NCI-H2196 treated with DMSO at 0.1 percent for 48 hours (cell line): Measurements from ENCODE around the gene GRIN1.

ENCODE experiments used
- DNase-seq: peaks from one replicate; lab custom pipeline; 2025; ENCODE audit not compliant: unreplicated experiment; lab: John Stamatoyannopoulos, UW

The GRIN1 gene

GRCh38 chr9:137176302-137177182 is 37.6 kb downstream of the GRIN1 start:
- DNase-seq = peak; percentile 17

GRCh38 chr9:137178201-137178938 is 39.4 kb downstream of the GRIN1 start:
- no peak for DNase-seq

DNA sequence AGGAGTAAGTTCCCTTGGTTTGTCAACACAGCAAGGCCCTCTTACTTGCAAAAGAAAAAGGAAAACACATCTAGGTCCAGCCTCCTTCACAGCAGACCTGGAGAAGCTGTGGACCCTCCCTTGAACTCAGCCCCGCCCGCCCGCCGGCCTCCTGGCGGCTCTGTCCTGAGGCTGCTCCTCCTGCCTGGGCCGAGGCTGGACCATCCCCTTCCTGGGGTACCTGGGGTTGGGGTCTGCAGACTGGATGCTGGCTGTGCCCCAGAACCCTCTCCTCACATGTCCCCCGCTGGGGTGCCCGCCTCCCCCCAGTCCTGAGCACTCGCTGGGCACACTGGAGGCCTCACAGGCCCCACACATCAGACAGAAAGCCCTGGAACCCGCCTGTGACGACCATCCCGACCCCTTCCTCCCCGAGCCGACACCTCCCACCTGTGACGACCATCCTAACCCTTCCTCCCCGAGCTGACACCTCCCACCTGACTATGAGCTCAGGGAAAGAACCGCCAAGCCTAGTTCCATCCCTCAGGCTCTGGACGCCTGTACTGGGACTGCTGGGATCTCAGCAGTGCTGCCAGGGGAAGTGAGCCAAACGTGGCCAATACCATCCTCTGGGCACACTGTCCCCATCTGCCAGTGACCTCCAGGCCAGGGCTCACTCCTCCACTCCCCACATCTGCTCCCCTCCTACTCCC is 40.1 kb downstream of the GRIN1 start:
- DNase-seq = no peak

- DNase-seq = no peak
These were observed 40.8 kb downstream of the GRIN1 start for GRCh38 chr9:137179761-137180160.

GRCh38 chr9:137180491-137180890 is 41.5 kb downstream of the GRIN1 start:
- DNase-seq = no peak

GRCh38 chr9:137181680-137182079 is 42.7 kb downstream of the GRIN1 start:
- no peak for DNase-seq

DNA sequence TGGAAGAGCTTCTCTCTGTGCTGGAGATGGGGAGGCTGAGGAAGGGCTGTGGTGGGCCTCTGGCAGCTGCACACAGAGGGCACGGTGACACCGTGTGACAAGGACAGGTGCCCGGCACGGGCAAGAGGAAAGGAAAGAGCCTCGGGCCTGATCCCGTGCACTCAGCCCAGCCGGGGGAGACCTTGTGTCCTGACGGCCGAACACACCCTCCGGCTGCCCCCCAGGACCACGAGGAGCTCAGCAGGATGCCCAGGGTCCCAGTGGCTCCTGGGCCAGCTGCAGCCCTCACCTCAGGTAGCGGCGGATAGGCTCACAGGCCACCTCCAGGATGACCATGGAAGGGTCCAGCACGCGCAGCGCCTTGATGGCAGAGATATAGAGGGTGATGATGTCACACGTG is 43.9 kb downstream of the GRIN1 start:
- no peak for DNase-seq

DNA sequence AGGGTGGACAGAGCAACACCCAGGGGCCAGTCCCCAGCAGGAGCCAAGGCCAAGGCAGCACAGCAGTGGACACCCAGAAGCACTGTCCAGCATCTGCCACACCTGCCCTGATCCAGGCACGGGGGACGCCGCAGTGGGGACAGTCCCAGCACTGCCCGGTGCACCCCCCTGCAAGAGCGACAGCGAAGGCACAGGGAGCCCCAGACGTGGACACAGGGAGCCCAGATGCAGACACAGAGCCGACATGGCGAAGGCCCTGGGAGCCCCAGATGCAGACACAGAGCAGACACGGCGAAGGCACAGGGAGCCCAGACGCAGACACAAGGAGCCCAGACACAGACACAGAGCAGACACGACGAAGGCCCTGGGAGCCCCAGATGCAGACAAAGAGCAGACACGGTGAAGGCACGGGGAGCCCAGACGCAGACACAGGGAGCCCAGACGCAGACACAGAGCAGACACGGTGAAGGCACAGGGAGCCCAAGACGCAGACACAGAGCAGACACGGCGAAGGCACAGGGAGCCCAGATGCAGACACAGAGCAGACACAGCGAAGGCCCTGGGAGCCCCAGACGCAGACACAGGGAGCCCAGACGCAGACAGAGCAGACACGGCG is 45.1 kb downstream of the GRIN1 start:
- no peak for DNase-seq

DNA sequence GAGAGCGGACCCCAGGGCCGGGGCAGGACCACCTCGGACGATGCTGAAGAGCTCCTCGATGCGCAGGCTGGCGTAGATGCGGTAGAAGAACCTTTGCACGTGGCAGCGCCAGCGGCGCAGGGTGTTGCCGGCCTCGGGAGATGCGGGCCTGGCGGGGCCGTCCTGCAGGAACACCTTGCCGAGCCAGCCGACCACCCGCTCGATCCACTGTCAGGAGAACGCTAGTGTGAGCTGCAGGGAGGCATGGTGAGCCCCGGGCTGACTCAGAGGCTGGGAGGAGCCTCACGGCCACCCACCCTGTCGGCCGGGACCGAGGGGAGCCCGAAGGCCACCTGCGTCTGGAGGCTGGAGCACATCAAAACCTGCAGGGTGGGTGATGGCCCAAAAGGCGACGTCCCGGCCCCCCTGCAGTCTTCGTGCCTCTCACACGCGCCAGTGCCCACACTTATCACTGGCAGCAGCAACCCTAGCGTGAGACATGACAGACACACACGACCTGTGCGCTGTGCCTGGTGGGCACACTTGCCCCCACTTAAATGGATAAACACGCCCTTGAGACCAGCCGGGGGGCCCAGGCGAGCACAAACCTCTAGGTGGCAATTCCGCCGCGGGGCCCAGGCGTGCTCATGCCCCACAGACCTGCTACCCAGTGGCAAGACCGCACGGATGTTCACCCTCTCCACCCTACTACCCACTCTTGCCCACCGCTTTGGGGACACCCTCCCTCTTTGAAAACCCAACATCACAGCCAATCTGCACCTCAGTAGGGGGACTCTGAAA is 46.1 kb downstream of the GRIN1 start:
- no peak for DNase-seq

DNA sequence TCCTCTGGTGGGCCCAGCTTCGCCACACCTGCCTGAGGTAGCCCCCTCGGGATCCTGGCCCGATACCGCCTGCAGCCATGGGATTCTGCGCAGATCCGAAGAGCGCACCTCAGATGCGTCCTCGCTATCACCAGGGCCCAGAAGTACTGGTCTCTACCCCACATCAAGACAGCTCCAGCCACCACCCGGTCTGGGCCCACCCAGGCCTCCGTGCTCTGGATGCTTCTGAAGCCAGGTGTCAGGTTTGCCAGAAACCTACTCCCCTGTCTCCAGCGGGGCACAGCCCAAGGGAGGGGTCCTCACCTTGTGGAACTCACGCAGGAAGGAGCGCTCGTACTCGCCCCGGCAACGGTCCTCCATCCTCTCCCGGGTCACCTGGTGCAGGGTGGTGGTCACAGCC is 47.0 kb downstream of the GRIN1 start:
- DNase-seq = no peak

DNA sequence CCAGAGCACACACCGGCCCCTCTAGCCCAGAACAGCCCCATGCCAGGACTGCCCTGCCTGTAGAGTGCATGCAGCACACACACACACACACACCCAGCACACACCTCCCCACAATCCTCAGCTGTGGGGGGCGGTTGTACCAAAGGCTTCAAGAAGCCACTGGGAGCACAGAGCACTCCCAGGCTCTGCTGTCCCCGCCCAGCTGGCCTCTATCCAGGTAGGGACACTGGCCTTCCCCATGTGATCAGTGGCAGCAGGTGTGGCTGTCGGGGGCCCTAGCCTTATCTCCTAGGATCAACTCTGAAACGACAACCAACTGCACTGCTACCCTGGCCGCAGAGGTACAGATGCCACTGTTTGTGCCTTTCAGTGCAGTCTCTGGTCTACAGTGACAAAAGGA is 47.4 kb downstream of the GRIN1 start:
- no peak for DNase-seq

GRCh38 chr9:137187386-137187785 is 48.4 kb downstream of the GRIN1 start:
- DNase-seq = no peak

GRCh38 chr9:137188086-137188489 is 49.1 kb downstream of the GRIN1 start:
- no peak for DNase-seq

GRCh38 chr9:137188490-137189296 is 49.7 kb downstream of the GRIN1 start, which contains the start of the genes ANAPC2 and SSNA1:
Gene ANAPC2, minus strand, starts transcription at chr9:137188560. Its CDS starts 28 bp downstream, at chr9:137188532.
Gene SSNA1, plus strand, starts transcription at chr9:137188676. Its CDS starts 51 bp downstream, at chr9:137188727.
- DNase-seq = peak; percentile 74

DNA sequence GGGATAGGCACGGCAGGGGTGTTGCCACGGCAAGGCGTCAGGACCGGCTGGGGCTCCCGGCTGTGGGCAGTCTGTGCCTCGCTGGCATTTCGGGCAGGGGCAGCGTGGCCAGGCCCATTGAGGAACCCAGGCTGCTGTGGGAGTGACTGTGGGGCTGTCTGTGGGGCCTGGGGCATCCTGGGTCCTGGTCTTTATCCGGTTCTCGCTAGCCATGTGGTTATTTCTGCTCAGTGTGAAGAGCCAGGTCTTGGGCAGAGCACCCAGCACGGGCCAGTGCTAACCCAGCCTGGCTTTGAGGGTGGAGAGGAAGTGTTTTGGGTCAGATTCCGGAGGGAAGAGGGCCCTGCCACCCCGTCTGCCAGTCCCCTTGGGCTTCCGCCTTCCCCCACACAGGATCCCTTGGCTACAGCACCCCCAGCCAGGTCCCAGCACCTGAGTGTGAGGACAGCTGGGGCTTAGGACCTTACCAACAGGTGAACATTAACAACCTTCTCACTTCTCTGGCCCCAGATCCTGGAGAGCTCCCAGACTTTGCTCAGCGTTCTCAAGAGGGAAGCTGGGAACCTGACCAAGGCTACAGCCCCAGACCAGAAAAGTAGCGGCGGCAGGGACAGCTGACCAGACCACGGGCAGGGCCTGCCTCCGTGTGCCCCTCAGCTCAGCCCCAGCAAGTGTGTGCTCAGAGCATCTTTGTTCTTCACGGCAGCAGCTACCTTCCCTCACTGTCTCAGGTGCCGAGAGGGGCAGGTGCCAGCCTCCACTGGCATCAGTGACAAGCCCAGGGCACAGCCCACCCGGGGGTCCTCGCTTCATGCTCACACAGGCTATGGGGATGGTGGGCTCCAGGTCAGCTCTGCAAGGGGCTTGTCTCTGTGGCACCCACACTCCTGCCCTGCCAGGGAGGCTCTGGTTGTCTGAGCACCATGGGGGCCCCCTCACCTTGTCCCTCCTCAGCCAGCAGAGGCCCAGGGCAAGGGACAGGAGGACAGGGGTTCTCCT is 50.6 kb downstream of the GRIN1 start:
- DNase-seq = no peak

- DNase-seq = no peak
These were observed 51.4 kb downstream of the GRIN1 start for GRCh38 chr9:137190315-137190856.

- no peak for DNase-seq
These were observed 52.3 kb downstream of the GRIN1 start for GRCh38 chr9:137191245-137191644.
